ENCODE results near the gene PRKCB.

PRKCB gene

GRCh38 chr16:24156777-24157176 lies 321.0 kb downstream of the PRKCB start:
- H3K79me2 ChIP-seq (ENCODE audit: control insufficient read depth, low read length): no peaks in the 10 kb centered on the region
- no peaks in the 10 kb centered on the region for H3K9me3 ChIP-seq (ENCODE audit: control insufficient read depth, insufficient read depth, low read length)
- no peaks in the 10 kb centered on the region for H3K27me3 ChIP-seq (ENCODE audit: control insufficient read depth, low read length)
- H3K4me1 ChIP-seq (ENCODE audit: control insufficient read depth, low read length): no peaks in the 10 kb centered on the region
- H3K36me3 ChIP-seq (ENCODE audit: control insufficient read depth, low read length): no peaks in the 10 kb centered on the region
- no peaks in the 10 kb centered on the region for H3K9me2 ChIP-seq (replicated peaks; ENCODE audit: control insufficient read depth, low read length)
- TF ChIP-seq CTCF (IDR thresholded peaks at IDR 0.05; ENCODE audit: low read depth, low read length, poor library complexity, severe bottlenecking) (no peak), EZH2phosphoT487 (IDR thresholded peaks at IDR 0.05; ENCODE audit: borderline replicate concordance, low read length) (no peak)
- H3F3A ChIP-seq (ENCODE audit: control insufficient read depth, insufficient read depth): no peaks in the 10 kb centered on the region
- no peak overlapping the region for H3K4me3 ChIP-seq (ENCODE audit: low read length)
- no peak overlapping the region for H3K27ac ChIP-seq (ENCODE audit: low read depth, low read length)
- no peak overlapping the region for H3K4me2 ChIP-seq (ENCODE audit: low read length)
- H4K20me1 ChIP-seq (ENCODE audit: control insufficient read depth, insufficient read depth, low read depth, low read length): no peaks in the 10 kb centered on the region

GRCh38 chr16:24163935-24164334 lies 328.2 kb downstream of the PRKCB start:
- Histone ChIP-seq H3K79me2 (ENCODE audit: control insufficient read depth, low read length) (no peaks in the 10 kb centered on the region), H3K9me2 (replicated peaks; ENCODE audit: control insufficient read depth, low read length) (no peaks in the 10 kb centered on the region), H3K36me3 (ENCODE audit: control insufficient read depth, low read length) (no peaks in the 10 kb centered on the region), H3K27me3 (ENCODE audit: control insufficient read depth, low read length) (no peaks in the 10 kb centered on the region; the same call in 1 of the 2 replicates), H4K20me1 (ENCODE audit: control insufficient read depth, insufficient read depth, low read depth, low read length) (no peaks in the 10 kb centered on the region), H3K4me3 (ENCODE audit: low read length) (no peak overlapping the region), H3F3A (ENCODE audit: control insufficient read depth, insufficient read depth) (no peaks in the 10 kb centered on the region), H3K4me2 (ENCODE audit: low read length) (no peak overlapping the region), H3K9me3 (ENCODE audit: control insufficient read depth, insufficient read depth, low read length) (no peaks in the 10 kb centered on the region), H3K27ac (ENCODE audit: low read depth, low read length) (no peak overlapping the region), H3K4me1 (ENCODE audit: control insufficient read depth, low read length) (no peaks in the 10 kb centered on the region)
- no peak for TF ChIP-seq CTCF (IDR thresholded peaks at IDR 0.05; ENCODE audit: low read depth, low read length, poor library complexity, severe bottlenecking)
- no peak for TF ChIP-seq EZH2phosphoT487 (IDR thresholded peaks at IDR 0.05; ENCODE audit: borderline replicate concordance, low read length)

- no peak overlapping the region for H3K4me2 ChIP-seq (ENCODE audit: low read length)
- no peaks in the 10 kb centered on the region for H3K36me3 ChIP-seq (ENCODE audit: control insufficient read depth, low read length)
- no peaks in the 10 kb centered on the region; the same call in 1 of the 2 replicates for H3K27me3 ChIP-seq (ENCODE audit: control insufficient read depth, low read length)
- H3K79me2 ChIP-seq (ENCODE audit: control insufficient read depth, low read length): no peaks in the 10 kb centered on the region
- no peak for TF ChIP-seq EZH2phosphoT487 (IDR thresholded peaks at IDR 0.05; ENCODE audit: borderline replicate concordance, low read length)
- TF ChIP-seq CTCF (IDR thresholded peaks at IDR 0.05; ENCODE audit: low read depth, low read length, poor library complexity, severe bottlenecking): no peak
- no peaks in the 10 kb centered on the region for H3K9me3 ChIP-seq (ENCODE audit: control insufficient read depth, insufficient read depth, low read length)
- H3K9me2 ChIP-seq (replicated peaks; ENCODE audit: control insufficient read depth, low read length): no peaks in the 10 kb centered on the region
- H3K27ac ChIP-seq (ENCODE audit: low read depth, low read length): no peak overlapping the region
- H4K20me1 ChIP-seq (ENCODE audit: control insufficient read depth, insufficient read depth, low read depth, low read length): no peaks in the 10 kb centered on the region
- no peaks in the 10 kb centered on the region for H3F3A ChIP-seq (ENCODE audit: control insufficient read depth, insufficient read depth)
- no peaks in the 10 kb centered on the region for H3K4me1 ChIP-seq (ENCODE audit: control insufficient read depth, low read length)
- H3K4me3 ChIP-seq (ENCODE audit: low read length): no peak overlapping the region
Observed at GRCh38 chr16:24164416-24164815, 328.6 kb downstream of the PRKCB start.
